ENCODE data around the gene ETNK2.

DNA sequence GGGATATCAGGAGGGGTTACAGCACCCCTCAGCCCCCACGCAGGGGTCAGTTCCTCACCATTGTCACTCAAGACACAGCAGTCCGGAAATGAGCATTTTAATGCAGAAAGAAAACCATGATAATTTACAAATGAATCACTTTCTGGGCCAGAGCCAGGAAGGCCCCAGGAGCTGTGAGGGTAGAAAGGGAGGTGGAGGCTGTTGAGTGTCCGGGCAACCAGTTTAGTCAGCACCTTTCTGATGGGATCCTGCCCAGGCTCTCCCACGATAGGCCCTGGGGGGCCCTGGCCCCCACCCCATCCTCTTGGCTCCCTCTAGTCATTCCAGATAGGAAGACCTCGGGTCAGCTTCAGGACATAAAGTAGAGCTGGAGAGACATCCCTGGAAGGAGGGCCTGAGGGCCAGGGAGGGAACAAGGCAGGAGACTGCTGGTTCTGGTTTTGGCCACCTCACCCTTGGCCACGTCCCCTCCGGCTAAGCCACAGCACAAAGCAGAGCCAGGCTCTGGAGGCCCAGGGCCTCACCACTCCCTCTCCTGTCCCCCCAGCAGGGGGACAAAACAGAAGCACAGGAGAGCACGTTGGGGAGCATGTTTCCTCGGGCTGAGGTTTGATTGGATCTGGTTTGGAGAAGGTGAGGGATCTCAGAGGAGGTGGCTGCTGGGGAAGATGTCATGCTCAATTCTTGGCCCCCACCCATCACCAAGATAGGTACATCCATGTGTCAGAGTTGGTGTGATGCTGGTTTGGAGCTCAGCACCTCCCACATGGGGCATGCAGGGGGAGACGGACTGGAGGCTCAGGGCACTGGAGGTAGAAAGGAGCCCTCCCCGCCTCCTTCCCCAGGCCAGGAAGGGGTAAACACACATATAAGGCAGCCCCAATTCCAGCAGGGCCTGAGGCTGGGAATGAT lies 20.6 kb downstream of the ETNK2 start:
- TF ChIP-seq EZH2 (IDR thresholded peaks at IDR 0.05; ENCODE audit: insufficient read depth, poor library complexity, severe bottlenecking) (no peak), EZH2phosphoT487 (IDR thresholded peaks at IDR 0.05; ENCODE audit: insufficient read depth, low read depth) (no peak)
